HL-60 (cell line): ENCODE measurements around the gene ANKRD39.

Experiments used
- DNase-seq, 2 experiments: peaks; one replicate each; pipeline ENCODE4 v3.0.0-alpha.2; 2010 to 2020; ENCODE audit warnings: low read depth in 1 of 2, low spot score in 1 of 2
- H3K27ac ChIP-seq: fragments of 250-450 bp; sonication (Bioruptor Pico); replicated peaks from 2 replicates; pipeline ENCODE4 v1.5.1; 2020; ENCODE audit warnings: mild to moderate bottlenecking, moderate library complexity
- H3K27me3 ChIP-seq: fragments of 250-450 bp; sonication (Bioruptor Pico); 2 replicates; pipeline ENCODE4 v1.5.1; 2021; ENCODE audit warnings: mild to moderate bottlenecking, moderate library complexity; ENCODE audit not compliant: insufficient read depth, poor library complexity, severe bottlenecking
- H3K4me3 ChIP-seq: replicated peaks from 2 replicates; pipeline ENCODE4 v1.5.1; 2011; ENCODE audit warnings: mild to moderate bottlenecking, control low read depth, low read length; ENCODE audit not compliant: insufficient read depth
- GABPA ChIP-seq: IDR thresholded peaks from 2 replicates; pipeline ENCODE4 v1.6.1; 2012; ENCODE audit warnings: low read depth
- POLR2AphosphoS5 ChIP-seq: IDR thresholded peaks from 2 replicates; pipeline ENCODE4 v1.6.1; 2012; ENCODE audit warnings: low read depth
- SPI1 ChIP-seq: IDR thresholded peaks from 2 replicates; pipeline ENCODE4 v1.6.1; 2012; ENCODE audit warnings: low read depth, mild to moderate bottlenecking, borderline replicate concordance
- TF ChIP-seq, protein P1 (sequence below): IDR thresholded peaks from 2 replicates; pipeline ENCODE4 v1.6.1; 2012; ENCODE audit warnings: low read depth; ENCODE audit not compliant: insufficient replicate concordance
- TF ChIP-seq, protein P2 (sequence below): IDR thresholded peaks from one replicate; pipeline ENCODE4 v1.5.1; 2011; ENCODE audit warnings: low read length, control low read depth, inconsistent platforms; ENCODE audit not compliant: insufficient read depth

ANKRD39 gene

DNA sequence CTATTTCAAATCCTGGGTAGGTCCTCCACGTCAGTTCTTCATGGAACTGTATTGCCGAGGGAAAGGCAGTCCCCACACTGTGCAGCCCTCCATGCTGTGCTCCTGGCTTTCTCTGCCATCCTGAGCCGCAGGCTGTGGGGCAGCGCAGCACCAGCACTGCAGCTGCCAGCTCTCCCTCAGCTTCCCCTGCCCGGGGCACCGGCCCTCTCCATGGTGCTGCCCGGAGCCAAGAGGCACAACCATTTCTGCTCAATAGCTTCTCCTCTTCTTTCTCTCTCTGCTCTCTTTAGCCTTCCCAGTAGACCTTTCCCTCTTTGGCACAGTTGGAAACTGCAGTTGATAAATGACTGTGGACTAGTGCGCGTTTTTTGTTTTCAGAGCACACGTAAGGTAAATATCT, 26.1 kb downstream of the ANKRD39 start:
- Histone ChIP-seq H3K4me3 (no peak overlapping the region), H3K27me3 (no peaks in the 10 kb centered on the region), H3K27ac (no peak overlapping the region)
- DNase-seq: no peak
- TF ChIP-seq, protein P1, sequence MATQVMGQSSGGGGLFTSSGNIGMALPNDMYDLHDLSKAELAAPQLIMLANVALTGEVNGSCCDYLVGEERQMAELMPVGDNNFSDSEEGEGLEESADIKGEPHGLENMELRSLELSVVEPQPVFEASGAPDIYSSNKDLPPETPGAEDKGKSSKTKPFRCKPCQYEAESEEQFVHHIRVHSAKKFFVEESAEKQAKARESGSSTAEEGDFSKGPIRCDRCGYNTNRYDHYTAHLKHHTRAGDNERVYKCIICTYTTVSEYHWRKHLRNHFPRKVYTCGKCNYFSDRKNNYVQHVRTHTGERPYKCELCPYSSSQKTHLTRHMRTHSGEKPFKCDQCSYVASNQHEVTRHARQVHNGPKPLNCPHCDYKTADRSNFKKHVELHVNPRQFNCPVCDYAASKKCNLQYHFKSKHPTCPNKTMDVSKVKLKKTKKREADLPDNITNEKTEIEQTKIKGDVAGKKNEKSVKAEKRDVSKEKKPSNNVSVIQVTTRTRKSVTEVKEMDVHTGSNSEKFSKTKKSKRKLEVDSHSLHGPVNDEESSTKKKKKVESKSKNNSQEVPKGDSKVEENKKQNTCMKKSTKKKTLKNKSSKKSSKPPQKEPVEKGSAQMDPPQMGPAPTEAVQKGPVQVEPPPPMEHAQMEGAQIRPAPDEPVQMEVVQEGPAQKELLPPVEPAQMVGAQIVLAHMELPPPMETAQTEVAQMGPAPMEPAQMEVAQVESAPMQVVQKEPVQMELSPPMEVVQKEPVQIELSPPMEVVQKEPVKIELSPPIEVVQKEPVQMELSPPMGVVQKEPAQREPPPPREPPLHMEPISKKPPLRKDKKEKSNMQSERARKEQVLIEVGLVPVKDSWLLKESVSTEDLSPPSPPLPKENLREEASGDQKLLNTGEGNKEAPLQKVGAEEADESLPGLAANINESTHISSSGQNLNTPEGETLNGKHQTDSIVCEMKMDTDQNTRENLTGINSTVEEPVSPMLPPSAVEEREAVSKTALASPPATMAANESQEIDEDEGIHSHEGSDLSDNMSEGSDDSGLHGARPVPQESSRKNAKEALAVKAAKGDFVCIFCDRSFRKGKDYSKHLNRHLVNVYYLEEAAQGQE: peak; percentile 89
- TF ChIP-seq, protein P2, sequence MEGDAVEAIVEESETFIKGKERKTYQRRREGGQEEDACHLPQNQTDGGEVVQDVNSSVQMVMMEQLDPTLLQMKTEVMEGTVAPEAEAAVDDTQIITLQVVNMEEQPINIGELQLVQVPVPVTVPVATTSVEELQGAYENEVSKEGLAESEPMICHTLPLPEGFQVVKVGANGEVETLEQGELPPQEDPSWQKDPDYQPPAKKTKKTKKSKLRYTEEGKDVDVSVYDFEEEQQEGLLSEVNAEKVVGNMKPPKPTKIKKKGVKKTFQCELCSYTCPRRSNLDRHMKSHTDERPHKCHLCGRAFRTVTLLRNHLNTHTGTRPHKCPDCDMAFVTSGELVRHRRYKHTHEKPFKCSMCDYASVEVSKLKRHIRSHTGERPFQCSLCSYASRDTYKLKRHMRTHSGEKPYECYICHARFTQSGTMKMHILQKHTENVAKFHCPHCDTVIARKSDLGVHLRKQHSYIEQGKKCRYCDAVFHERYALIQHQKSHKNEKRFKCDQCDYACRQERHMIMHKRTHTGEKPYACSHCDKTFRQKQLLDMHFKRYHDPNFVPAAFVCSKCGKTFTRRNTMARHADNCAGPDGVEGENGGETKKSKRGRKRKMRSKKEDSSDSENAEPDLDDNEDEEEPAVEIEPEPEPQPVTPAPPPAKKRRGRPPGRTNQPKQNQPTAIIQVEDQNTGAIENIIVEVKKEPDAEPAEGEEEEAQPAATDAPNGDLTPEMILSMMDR: no peak
- no peak for TF ChIP-seq GABPA

DNA sequence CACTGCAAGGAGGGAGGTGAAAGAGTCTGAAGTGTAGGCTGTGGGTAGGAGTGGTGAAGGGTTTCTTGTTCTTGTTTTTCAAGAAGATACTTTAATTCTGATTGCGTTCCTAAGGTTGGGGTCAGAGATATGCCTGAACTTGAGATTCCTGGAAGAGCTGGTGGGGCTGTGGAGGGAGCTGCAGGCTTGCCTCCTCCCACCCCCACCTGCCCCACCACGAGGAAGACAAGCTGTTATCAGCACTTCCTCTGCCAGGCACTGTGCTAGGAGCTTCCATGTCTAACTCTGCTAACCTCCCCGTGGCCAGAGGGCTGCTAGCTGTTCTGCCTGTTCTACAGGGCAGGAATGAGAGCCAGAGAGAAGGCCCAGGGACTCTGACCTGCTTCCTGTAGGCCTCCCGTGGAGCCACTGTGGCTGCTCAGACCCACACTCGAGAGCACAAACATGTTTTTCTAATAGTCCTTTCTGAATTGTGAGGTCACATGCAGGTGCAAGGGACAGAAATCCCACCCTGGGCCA, 27.7 kb downstream of the ANKRD39 start:
- no peak overlapping the region for H3K27ac ChIP-seq
- DNase-seq: no peak
- TF ChIP-seq GABPA (no peak), POLR2AphosphoS5 (no peak), SPI1 (no peak)
- TF ChIP-seq, protein P1: no peak
- TF ChIP-seq, protein P2: no peak

DNA sequence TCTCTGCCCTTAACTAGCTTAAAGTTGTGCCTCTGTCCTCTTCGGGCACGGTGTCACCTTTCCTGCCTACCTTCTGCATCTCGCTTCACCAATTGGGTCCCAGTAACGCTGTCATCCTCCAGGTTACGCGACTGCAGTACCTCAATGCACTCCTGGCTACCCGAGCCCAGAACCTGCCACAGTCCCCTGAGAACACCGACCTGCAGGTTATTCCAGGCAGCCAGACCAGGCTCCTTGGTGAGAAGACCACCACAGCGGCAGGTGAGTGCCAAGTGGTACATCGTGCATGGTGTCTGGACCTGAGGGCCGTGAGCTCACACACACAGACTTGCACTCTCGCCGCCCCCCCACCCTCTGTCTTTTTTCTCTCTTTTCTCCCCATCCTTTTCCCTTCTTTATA, 28.9 kb downstream of the ANKRD39 start:
- no peak for DNase-seq
- Histone ChIP-seq H3K27ac (no peak overlapping the region), H3K27me3 (no peaks in the 10 kb centered on the region), H3K4me3 (no peak overlapping the region)
- no peak for TF ChIP-seq POLR2AphosphoS5
- no peak for TF ChIP-seq GABPA
- TF ChIP-seq, protein P1: no peak

More for the DNA sequence above, 27.7 kb downstream of the ANKRD39 start:
- H3K27me3 ChIP-seq: no peaks in the 10 kb centered on the region
- H3K4me3 ChIP-seq: no peak overlapping the region

DNA sequence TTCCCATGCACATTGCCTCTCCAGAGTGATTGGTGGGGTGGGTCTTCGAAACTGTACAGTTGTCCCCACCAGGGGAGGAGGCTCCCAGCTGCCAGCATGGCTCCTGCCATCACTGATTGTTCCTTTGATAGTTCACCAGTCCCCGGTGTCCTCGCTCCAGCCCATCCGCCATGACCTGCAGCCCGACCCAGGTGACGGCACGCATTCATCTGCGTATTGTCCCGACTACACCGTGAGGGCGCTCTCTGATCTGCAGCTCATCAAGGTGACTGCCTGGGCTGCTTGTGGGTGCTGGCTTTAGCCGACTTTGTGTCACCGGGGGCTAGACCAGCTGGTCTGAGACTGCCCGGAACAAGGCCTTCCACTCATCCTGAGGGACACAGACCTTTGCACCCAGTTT, 29.4 kb downstream of the ANKRD39 start:
- Histone ChIP-seq H3K27me3 (no peaks in the 10 kb centered on the region), H3K27ac (no peak overlapping the region), H3K4me3 (no peak overlapping the region)
- TF ChIP-seq GABPA (no peak), SPI1 (no peak)
- TF ChIP-seq, protein P1: no peak
- no peak for DNase-seq
